ENCODE results near the gene SOHLH1.

SOHLH1 gene

GRCh38 chr9:135655317-135655716 lies 44.0 kb downstream of the SOHLH1 start:
- no peak for DNase-seq

- DNase-seq = no peak
These were observed 48.9 kb downstream of the SOHLH1 start for GRCh38 chr9:135650408-135650807.

- DNase-seq = no peak
These were observed 49.8 kb downstream of the SOHLH1 start for GRCh38 chr9:135649508-135649907.

GRCh38 chr9:135648494-135649410 lies 50.5 kb downstream of the SOHLH1 start:
- no peak for DNase-seq

GRCh38 chr9:135647884-135648283 lies 51.4 kb downstream of the SOHLH1 start:
- DNase-seq = no peak

- no peak for DNase-seq
These were observed 54.6 kb downstream of the SOHLH1 start for GRCh38 chr9:135644631-135645218.

All from activated CD4-positive, alpha-beta T cell treated with anti-CD3 and anti-CD28 coated beads, Interleukin-2, Interleukin-6, amounts not matched to agents 100 ng/mL and 50 ng/mL, durations not matched to agents 16 hours and 8 hours (primary cell).